NCI-H526 (cell line): Measurements from ENCODE around the gene SAP30L.

Experiments used
- DNase-seq, 2 experiments: peaks; one replicate each; lab custom pipeline; 2025; lab: John Stamatoyannopoulos, UW

The SAP30L gene

DNA sequence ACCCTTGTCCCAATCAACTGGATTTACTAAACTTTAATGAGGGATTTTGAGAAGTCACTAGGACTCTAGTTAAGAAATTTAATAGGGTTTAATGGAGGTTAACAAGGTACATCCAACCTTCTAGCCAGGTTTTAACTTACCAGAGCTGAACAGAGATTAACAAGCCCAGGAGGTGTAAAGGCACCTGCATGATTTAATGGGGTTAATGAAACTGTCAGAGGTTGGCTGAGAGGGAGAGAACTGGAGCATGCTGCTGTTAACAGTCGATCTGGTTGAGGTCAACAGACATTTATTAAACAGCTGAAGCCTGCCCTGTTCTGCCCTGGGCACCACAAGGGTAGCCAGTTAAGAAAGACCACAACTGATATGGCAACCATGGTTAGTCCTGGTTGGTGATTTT is 18.6 kb downstream of the SAP30L start:
- DNase-seq, result no peak

DNA sequence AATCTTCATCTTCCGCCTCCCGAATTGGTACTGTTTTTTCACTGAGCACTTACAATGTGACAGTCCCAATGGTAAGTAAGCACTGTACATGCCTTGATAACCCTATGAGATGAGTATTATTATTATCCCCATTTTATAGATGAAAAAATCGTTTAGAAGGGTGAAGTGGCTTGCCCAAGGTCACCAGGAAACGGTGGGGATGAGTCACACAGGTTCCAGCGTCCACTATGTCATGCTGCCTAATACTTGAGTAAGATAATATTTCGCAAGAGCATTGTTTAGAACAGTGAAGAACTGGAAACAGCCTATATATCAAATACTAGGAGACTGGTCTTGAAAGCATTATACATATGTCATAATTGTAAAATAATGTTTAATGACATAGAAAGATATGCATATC is 19.4 kb downstream of the SAP30L start:
- DNase-seq, result no peak

- DNase-seq, result no peak
These were observed 20.4 kb downstream of the SAP30L start for GRCh38 chr5:154466147-154466546.

DNA sequence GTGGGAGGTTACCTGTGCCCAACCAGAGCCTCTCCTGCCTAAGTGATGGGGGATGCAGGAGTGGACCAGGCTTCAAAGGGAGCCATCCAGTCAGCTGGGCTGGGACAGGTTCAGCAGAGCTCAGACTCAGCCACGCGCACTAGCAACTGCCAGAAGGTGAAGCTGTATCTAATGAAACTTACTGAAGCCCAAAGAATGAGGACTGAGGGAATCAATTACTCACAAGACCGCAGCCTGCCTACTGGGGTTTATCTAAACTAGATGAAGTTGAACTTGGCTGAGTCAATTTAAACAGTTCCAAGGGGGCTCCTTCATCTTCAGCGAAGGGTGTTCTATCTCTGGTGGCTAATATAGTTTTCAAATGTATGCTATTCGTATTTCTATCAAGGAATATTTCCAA is 20.9 kb downstream of the SAP30L start:
- DNase-seq, result no peak

DNA sequence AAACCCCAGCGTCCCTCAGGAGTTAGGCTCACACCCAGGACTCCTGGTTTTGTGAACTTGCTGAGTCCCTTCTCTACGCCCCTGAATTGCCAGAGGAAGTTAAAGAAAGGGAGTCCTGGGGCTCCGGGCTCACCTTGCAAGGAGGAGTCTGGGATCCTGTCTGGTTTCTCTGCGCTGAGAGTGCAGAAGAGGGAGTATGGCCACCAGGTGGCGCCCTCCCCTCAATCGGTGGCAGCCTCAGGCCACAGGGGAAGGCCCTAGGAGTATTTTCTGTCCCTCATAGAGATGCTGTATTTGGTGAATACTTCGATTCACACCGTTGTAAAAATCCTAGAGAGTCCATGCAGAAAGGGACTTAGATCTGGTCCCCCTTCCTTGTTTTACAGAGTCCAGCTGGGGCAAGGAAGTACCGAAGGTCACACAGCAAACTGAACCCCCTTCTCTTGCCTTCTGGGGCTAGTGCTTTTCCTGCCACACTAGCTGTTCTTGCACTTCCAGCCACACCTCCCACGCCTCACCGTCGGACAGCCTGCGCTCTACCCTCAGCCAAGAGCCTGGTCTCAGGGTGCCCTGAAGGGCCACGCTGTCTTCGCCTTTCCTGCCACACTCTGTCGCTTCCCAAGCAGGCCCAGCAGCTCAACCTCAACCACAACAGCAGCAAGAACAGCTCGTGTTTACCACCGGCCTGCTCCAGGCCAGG is 22.0 kb downstream of the SAP30L start:
- DNase-seq, result peak in 1 of 2 experiments; percentile 80

- DNase-seq, result no peak
These were observed 24.3 kb downstream of the SAP30L start for GRCh38 chr5:154470137-154470536.

GRCh38 chr5:154470947-154471870 is 25.4 kb downstream of the SAP30L start:
- DNase-seq, result no peak

GRCh38 chr5:154472871-154473580 is 27.2 kb downstream of the SAP30L start:
- DNase-seq, result no peak

DNA sequence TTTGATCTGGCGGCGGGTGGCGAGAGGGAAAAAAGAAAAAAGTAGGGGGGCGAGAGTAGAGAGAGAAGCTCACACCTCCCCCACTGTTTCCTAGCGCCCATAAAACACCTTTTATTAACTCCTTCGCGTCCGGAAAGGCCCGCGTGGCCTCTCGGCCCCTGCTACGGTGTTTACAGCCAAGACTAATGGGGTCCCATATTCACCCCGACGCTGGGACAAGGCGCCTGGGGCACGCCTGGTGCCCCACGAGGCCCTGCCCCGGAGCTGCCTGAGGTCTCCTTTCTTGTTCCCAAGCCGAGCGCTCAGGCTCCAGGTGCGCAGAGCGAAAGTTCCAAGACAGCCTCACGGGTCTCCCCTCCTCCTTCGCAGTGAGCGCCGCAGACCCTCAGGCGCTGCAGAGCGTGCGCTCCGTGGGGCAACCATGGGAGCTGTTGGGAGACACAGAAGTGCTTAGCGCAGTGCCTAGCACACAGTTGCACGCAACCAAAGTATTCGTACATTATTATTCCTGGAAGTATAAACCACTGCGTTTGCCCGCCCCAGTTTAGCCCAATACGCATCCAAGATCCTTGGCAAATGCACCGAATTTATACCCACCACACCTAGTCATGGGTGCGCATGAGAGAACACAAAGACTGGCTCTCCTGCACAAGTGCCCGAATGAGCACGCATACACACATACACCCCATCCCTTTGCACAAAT is 27.9 kb downstream of the SAP30L start:
- no peak for DNase-seq

- no peak for DNase-seq
These were observed 28.9 kb downstream of the SAP30L start for GRCh38 chr5:154474396-154475334.

GRCh38 chr5:154475591-154476353 is 30.0 kb downstream of the SAP30L start:
- peak in 1 of 2 experiments; percentile 81 for DNase-seq

DNA sequence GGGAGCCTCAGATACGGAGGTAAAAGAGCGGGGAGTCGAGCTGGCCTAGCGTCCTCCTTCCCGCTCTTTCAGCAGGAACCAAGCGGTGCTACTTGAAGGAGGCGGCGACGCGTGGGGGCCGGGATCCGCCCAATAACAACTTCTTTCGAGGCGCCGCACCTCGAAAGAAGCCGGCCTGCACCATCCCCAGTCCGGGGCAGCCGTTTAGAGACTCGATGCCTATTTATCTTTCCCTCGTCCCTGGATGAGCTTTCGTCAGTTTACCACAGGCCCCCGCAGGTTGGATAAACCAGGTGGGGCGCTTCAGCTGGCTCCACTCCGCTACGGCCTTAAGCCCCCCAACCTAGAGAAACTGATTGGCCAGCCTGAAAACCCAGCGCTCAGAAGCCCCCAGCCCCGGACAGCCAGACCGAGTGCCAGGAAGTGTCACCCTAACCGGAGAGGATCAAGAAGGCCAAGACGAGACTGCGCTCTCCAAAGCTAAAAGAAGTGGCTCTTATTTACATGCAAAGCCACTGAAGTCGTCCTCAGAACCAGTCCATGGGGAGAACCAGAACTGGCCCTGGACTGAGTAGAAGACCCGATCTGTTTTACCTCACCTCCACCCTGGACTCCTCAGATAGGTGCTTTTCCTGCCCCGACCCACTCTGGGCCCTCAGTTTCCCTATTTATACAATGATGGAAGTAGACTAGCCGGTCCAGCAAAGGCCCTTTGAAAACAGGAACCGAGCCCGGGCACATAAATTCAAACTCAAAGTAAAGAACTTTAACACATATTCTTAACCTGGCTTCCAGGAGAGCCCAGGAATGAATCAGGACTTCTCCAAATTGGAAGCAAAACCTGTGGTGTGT is 30.8 kb downstream of the SAP30L start:
- no peak for DNase-seq

GRCh38 chr5:154477382-154478223 is 31.8 kb downstream of the SAP30L start:
- DNase-seq, result peak; percentile 23 to 54

- peak; percentile 47 to 79 for DNase-seq
These were observed 32.4 kb downstream of the SAP30L start, which contains the start of gene HAND1 for GRCh38 chr5:154478224-154478565. Gene HAND1 (minus strand): TSS chr5:154478227. CDS start chr5:154478008, 219 bp downstream.

GRCh38 chr5:154478752-154479159 is 33.0 kb downstream of the SAP30L start:
- DNase-seq, result peak in 1 of 2 experiments; percentile 37

GRCh38 chr5:154479160-154479943 is 33.6 kb downstream of the SAP30L start:
- DNase-seq, result peak in 1 of 2 experiments; percentile 37
